Measurements from ENCODE around the gene KIF18B.

DNA sequence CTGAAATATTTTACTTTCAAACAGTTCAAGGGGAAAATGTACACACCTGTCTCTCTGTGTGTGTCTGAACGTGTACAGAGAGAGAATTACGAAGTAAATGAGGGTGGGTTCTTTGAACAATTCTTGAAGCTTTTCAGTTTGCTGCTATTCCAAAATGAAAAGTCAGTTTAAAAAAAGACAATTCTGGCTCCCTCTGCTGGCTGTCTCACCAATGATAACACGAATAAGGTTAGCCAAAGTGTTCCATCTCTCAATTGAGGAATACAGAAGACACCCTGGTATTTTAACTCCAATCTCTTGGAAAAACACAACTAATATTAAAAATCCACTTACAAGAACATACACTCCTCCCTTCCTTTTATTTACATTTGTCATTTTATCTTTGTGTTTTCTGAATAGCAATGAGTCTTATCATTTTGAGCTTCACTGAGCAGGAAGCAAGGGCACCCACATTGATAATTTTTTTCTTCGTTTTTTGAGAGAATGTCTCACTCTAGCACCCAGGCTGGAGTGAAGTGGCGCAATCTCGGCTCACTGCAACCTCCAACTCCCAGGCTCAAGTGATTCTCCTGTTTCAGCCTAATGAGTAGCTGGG is 68.8 kb downstream of the KIF18B start:
- TF ChIP-seq HDGF (IDR thresholded peaks at IDR 0.05; ENCODE audit: borderline replicate concordance), result no peak
- no peak for TF ChIP-seq ARNT (IDR thresholded peaks at IDR 0.05)
- TF ChIP-seq TARDBP (IDR thresholded peaks at IDR 0.05), result no peak
- TF ChIP-seq ZNF384 (IDR thresholded peaks at IDR 0.05), result no peak
- TF ChIP-seq FOXA1 (IDR thresholded peaks at IDR 0.05), result no peak
